Glutamatergic neuron (in vitro differentiated cells): Measurements from ENCODE around the gene IL2RA. TPM values are rescaled to one million over a fixed set of nuclear protein-coding genes. Genes with fewer than 3 reads are reported as not detected.

ENCODE experiments used
- DNase-seq: peaks from one replicate; pipeline ENCODE4 v3.0.0; 2022
- H3K27ac Mint-ChIP-seq: one replicate; pipeline ENCODE4 v1.8.0; 2020; ENCODE audit warnings: mild to moderate bottlenecking, mixed read lengths, inconsistent platforms; ENCODE audit not compliant: unreplicated experiment
- H3K27me3 Mint-ChIP-seq: one replicate; pipeline ENCODE4 v1.8.0; 2020; ENCODE audit warnings: mild to moderate bottlenecking, moderate library complexity, mixed read lengths, inconsistent platforms; ENCODE audit not compliant: unreplicated experiment
- H3K36me3 Mint-ChIP-seq: one replicate; pipeline ENCODE4 v1.8.0; 2020; ENCODE audit warnings: mild to moderate bottlenecking, mixed read lengths, inconsistent platforms; ENCODE audit not compliant: unreplicated experiment
- H3K4me1 Mint-ChIP-seq: one replicate; pipeline ENCODE4 v1.8.0; 2020; ENCODE audit warnings: mild to moderate bottlenecking, low read depth, mixed read lengths, inconsistent platforms; ENCODE audit not compliant: unreplicated experiment
- H3K4me3 Mint-ChIP-seq: one replicate; pipeline ENCODE4 v1.8.0; 2020; ENCODE audit warnings: mild to moderate bottlenecking, mixed read lengths, inconsistent platforms; ENCODE audit not compliant: unreplicated experiment
- H3K9me3 Mint-ChIP-seq: one replicate; pipeline ENCODE4 v1.8.0; 2020; ENCODE audit warnings: mild to moderate bottlenecking, moderate library complexity, mixed read lengths, inconsistent platforms; ENCODE audit not compliant: unreplicated experiment
- CTCF ChIP-seq: fragments of 200-600 bp; sonication (generic); IDR thresholded peaks from one replicate; pipeline ENCODE4 v1.5.0; 2021; ENCODE audit not compliant: partially characterized antibody, unreplicated experiment
- total RNA-seq: library from RNA; stranded (reverse); fragmentation: NEBNext Ultra II Directional; extraction: Animal tissue kit (Norgen Biotek cat#: 25700); gene quantifications from one replicate; pipeline ENCODE4 v1.2.1, GENCODE V29; 2021; ENCODE audit not compliant: unreplicated experiment

Gene IL2RA
- total RNA-seq, 1 donor from 2014 or later, result not detected

GRCh38 chr10:6074489-6075301 is 12.5 kb upstream of the IL2RA start:
- Mint-ChIP-seq H3K4me1 (no peaks in the 10 kb centered on the region), H3K36me3 (no peaks in the 10 kb centered on the region), H3K9me3 (peaks cover 5% of the 10 kb centered on the region), H3K4me3 (no peak overlapping the region), H3K27me3 (peaks cover 1% of the 10 kb centered on the region), H3K27ac (no peak overlapping the region)
- DNase-seq, result no peak
- TF ChIP-seq CTCF, result no peak

- H3K4me3 Mint-ChIP-seq, result no peak overlapping the region
- H3K36me3 Mint-ChIP-seq, result no peaks in the 10 kb centered on the region
- H3K27ac Mint-ChIP-seq, result no peak overlapping the region
- TF ChIP-seq CTCF, result no peak
- DNase-seq, result no peak
- H3K4me1 Mint-ChIP-seq, result no peaks in the 10 kb centered on the region
- H3K27me3 Mint-ChIP-seq, result peaks cover 1% of the 10 kb centered on the region
- peaks cover 4% of the 10 kb centered on the region for H3K9me3 Mint-ChIP-seq
Observed at GRCh38 chr10:6072215-6072934, 10.2 kb upstream of the IL2RA start.

- H3K4me3 Mint-ChIP-seq, result no peak overlapping the region
- no peaks in the 10 kb centered on the region for H3K4me1 Mint-ChIP-seq
- no peaks in the 10 kb centered on the region for H3K36me3 Mint-ChIP-seq
- peaks cover 4% of the 10 kb centered on the region for H3K9me3 Mint-ChIP-seq
- H3K27ac Mint-ChIP-seq, result no peak overlapping the region
- no peaks in the 10 kb centered on the region for H3K27me3 Mint-ChIP-seq
- no peak for TF ChIP-seq CTCF
- no peak for DNase-seq
Observed at GRCh38 chr10:6071181-6072175, 9.3 kb upstream of the IL2RA start.

- TF ChIP-seq CTCF, result no peak
- no peak for DNase-seq
- peaks cover 4% of the 10 kb centered on the region for H3K9me3 Mint-ChIP-seq
- no peak overlapping the region for H3K4me3 Mint-ChIP-seq
- H3K4me1 Mint-ChIP-seq, result no peaks in the 10 kb centered on the region
- no peak overlapping the region for H3K27ac Mint-ChIP-seq
- H3K27me3 Mint-ChIP-seq, result peaks cover 2% of the 10 kb centered on the region
- H3K36me3 Mint-ChIP-seq, result no peaks in the 10 kb centered on the region
Observed at GRCh38 chr10:6070660-6071059, 8.5 kb upstream of the IL2RA start.
